GM13977 (cell line): ENCODE measurements around the gene RBM15.

ENCODE experiments used
- DNase-seq: peaks from one replicate; pipeline ENCODE4 v3.0.0; 2012; ENCODE audit warnings: low spot score
- in situ Hi-C: fragments of 300-500 bp; cut with MboI; formaldehyde crosslinking; loops from one replicate; pipeline ENCODE4 v1.12.0; 2022; ENCODE audit warnings: low sequenced_read_pairs, low pct_unique_long_range_greater_than_20kb, mixed read lengths, inconsistent platforms; ENCODE audit not compliant: unreplicated experiment
- TF ChIP-seq, protein P1 (sequence below): IDR thresholded peaks from 2 replicates; pipeline ENCODE4 v1.5.1; 2012; ENCODE audit warnings: mild to moderate bottlenecking, control low read depth; ENCODE audit not compliant: insufficient read depth; ENCODE audit errors: extremely low read depth, missing control alignments

RBM15 gene

DNA sequence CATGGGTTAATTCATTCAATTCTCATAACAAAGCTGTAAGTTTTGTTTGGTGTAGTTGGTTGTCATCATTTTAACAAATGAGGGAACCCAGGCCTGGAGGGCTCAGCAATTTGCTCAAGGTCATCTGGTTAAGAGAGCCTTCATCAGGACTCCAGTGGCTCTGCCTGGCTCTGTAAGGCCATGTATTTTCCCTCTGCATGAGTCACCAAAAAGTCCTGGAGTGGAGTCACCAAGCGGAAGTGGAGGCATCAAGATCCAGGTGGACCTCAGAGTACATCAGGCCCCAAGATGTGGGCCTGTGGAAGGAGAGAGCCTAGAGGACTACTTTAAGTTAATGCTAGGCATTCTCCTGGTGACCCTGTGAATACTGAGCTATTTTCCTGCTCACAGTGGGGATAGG is 30.0 kb upstream of the RBM15 start:
- DNase-seq = no peak
- TF ChIP-seq, protein P1, sequence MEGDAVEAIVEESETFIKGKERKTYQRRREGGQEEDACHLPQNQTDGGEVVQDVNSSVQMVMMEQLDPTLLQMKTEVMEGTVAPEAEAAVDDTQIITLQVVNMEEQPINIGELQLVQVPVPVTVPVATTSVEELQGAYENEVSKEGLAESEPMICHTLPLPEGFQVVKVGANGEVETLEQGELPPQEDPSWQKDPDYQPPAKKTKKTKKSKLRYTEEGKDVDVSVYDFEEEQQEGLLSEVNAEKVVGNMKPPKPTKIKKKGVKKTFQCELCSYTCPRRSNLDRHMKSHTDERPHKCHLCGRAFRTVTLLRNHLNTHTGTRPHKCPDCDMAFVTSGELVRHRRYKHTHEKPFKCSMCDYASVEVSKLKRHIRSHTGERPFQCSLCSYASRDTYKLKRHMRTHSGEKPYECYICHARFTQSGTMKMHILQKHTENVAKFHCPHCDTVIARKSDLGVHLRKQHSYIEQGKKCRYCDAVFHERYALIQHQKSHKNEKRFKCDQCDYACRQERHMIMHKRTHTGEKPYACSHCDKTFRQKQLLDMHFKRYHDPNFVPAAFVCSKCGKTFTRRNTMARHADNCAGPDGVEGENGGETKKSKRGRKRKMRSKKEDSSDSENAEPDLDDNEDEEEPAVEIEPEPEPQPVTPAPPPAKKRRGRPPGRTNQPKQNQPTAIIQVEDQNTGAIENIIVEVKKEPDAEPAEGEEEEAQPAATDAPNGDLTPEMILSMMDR = no peak
- in situ Hi-C loops = loop anchor here (5.0 kb wide), 1 partner anchor 107 kb away; no protein-coding TSS in a partner anchor

DNA sequence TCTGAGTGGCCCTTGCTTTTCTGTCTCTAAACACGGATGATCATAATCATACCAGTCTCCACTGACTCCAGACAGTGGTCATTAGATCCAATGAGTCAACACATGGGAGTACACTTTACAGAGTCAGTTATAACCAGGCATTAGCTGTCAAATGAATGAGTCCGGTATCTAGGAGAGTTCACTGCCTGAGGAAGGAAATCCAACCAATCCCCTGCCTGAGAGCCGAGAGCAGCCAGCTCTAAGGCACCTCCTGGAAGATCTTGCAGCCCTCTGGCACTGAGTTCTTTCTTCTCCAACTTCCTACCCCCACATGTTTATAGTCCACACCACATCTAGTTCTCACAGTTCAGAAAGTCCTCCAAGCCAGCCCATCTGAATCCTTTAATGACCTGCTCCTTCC is 29.4 kb upstream of the RBM15 start:
- DNase-seq = no peak
- TF ChIP-seq, protein P1 = no peak
- in situ Hi-C loops = loop anchor here (5.0 kb wide), 1 partner anchor 107 kb away; no protein-coding TSS in a partner anchor

DNA sequence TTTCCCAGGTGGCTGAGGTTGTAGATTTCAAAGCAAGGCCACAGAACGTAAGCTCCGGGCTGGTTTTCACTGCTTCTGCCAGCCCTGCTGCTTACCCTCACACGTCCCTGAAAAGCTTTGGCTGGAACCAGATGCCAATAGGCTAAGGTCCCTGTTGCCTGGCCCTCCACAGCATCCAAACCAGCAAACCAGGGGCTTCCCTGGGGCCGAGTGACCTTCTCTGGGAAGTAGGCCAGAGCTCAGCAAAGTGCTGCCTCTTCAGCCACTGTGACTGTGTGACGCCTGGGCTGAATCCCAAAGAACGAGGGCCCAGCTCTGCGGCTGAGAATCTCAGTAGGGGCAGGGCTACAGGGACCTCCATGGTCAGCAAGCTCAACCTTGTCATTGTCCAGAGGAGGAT is 28.9 kb upstream of the RBM15 start:
- DNase-seq = no peak
- in situ Hi-C loops = no loop called here
- TF ChIP-seq, protein P1 = no peak

DNA sequence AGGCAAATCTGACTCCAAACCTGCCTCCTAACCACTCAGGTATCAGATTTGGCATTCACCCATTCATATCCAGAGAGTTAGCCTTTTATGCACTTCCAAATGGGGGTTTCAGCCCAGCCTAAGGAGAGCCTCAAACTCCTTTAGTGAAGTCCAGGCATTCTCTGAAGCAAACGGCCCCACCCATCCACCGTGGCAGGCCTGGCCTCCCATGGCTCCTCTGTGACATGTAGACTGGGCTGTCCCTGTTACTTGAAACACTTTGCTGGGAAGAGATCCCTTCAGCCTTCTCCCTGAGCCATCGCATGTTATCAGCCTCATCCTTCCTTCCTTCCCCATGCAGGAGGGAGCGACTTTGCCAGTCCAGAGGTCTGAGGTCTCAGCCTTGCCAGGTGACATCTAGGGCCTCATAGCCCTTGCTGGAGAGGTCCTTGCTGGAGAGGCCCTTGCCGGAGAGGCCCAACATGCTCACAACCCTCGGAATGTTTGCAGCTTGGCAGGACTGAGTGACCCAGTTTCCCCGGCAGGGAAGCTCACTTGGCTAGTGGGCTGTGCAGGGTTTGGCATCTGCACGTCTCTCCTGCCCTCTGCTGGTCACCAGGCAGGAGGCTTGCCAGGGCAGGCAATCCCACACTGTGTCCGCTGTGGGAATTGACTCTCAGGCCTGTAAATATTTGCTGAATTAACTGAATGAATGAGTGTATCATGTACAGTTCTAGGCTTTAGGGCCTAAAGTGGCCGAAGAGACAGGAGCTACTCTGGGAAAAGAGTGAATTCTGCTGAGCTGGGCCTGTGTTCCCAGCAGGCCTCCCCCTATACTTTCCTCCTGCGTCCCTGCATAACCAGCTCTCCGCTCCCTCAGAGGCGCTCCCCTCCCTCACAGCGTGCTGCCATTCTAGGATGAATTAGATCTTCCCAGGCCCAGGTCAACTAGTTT is 26.7 kb upstream of the RBM15 start:
- DNase-seq = peak; percentile 67

DNA sequence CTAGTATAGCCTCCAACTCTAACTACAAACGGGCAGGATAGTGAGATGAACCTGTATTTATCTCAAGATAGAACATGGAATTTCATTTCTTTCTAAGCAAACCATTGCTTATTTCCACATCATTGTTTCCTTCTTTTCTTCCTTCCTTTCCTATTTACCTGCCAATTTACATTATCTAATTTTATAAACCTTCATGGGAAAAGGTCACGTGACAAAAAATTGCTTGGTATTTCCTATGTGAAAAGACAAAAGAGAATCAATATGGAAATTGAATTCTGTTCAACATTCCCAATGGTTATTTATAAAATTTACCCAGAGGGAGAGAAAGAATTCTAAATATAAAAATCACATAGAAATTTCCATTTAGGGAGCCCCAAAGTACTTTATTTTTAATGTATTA is 22.4 kb upstream of the RBM15 start:
- TF ChIP-seq, protein P1 = no peak
- in situ Hi-C loops = no loop called here
- no peak for DNase-seq

More for the DNA sequence above, 26.7 kb upstream of the RBM15 start:
- in situ Hi-C loops = no loop called here
- TF ChIP-seq, protein P1 = peak; percentile 99

DNA sequence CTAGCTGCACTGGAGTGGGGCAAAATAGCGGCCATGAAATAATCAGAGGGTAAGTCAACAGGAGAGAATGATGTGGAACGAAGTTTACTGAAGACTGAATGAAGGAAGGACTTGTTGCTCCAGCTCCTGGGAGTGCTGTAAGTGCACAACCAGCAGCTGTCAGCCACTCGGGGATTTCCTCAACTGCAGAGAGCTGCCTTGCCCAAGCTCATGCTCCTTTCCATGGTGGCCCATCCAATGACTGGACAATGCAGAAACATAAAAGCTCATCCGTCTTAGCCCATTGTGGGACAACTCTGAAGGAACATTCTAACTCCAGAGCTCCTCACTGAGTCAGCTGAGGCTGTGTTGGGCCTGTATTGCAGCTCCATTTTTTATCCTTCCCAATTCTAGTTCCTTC is 21.1 kb upstream of the RBM15 start:
- no peak for DNase-seq
- in situ Hi-C loops = no loop called here
- TF ChIP-seq, protein P1 = no peak
